ENCODE data around the gene PALLD.

The PALLD gene

GRCh38 chr4:168560184-168561180 lies 63.6 kb downstream of the PALLD start:
- DNase-seq (ENCODE audit: low spot score): no peak

GRCh38 chr4:168562041-168562571 lies 65.3 kb downstream of the PALLD start:
- peak; percentile 12 for DNase-seq (ENCODE audit: low spot score)

- DNase-seq (ENCODE audit: low spot score): no peak
Measured at GRCh38 chr4:168564023-168564422, 67.2 kb downstream of the PALLD start.

GRCh38 chr4:168565130-168565529 lies 68.3 kb downstream of the PALLD start:
- DNase-seq (ENCODE audit: low spot score): no peak

- DNase-seq (ENCODE audit: low spot score): no peak
Measured at GRCh38 chr4:168566726-168567125, 69.9 kb downstream of the PALLD start.

- no peak for DNase-seq (ENCODE audit: low spot score)
Measured at GRCh38 chr4:168569066-168569930, 72.4 kb downstream of the PALLD start.

- no peak for DNase-seq (ENCODE audit: low spot score)
Measured at GRCh38 chr4:168569931-168570276, 73.1 kb downstream of the PALLD start.

DNA sequence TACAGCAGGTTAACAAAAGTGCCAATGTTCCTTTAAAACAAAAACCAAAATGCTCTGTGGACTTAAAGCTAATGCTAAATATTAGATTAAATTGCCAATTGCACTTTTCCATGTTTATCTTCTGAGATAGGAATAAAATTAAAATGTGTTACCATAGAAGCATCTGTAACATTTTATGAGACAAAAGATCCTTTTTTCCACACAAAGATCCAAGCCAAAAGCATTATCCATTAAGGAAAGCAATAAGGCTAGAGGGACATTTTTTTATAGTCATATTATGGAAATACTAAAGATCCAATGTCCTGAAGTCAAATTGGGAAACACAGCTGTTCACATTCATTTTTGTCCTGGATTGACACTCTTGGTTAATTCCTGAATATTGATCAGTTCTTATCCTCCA lies 73.6 kb downstream of the PALLD start:
- no peak for DNase-seq (ENCODE audit: low spot score)

- DNase-seq (ENCODE audit: low spot score): no peak
Measured at GRCh38 chr4:168572002-168572401, 75.2 kb downstream of the PALLD start.

DNA sequence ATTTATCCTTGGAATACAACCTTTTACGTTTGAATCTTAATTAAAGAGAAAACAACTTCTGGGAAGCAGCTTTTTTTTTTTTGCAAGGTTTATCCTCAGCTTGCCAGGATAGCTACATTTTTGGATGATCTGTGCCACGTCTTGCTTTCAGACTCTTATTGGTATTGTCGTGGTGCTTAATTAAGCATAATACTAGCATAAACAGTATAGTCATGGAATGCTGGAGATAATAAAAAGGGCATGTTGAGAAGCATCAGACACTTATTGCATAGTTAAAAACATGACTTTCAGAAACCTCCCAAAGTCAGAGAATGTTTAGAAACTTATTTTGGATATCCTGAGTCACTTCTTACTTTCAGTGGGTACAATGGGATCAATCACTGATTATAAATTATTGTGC lies 77.0 kb downstream of the PALLD start:
- no peak for DNase-seq (ENCODE audit: low spot score)

DNA sequence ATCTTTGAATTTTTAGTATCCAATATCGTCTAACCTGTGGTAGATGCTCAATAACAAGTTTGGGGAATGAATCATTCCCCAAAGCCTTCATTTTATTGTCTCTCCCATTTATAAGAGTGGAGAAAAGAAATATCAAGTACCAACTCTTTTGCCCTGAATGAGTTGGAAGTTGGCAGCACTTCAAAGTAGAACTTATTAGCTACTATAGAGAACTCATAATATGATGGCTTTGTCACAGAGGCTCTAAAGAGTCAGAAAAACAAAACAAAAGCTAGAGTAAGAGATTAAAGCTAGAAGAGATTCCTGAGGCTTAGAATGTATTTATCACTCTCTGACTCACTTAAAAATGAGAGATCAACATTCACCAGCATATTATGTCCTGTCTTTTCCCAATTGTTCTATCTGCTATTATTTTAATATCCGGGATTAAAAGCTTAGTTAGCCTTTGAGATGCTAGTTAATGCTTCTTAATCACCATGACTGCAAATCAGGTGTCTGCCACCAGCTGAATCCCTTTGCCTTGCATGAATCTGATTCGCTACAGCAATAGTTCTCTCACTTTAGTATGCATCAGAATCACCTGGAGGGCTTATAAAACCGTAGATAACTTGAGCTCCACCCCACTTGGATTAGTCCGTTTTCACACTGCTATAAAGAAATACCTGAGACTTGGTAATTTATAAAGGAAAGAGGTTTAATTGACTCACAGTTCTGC lies 77.9 kb downstream of the PALLD start:
- DNase-seq (ENCODE audit: low spot score): no peak

DNA sequence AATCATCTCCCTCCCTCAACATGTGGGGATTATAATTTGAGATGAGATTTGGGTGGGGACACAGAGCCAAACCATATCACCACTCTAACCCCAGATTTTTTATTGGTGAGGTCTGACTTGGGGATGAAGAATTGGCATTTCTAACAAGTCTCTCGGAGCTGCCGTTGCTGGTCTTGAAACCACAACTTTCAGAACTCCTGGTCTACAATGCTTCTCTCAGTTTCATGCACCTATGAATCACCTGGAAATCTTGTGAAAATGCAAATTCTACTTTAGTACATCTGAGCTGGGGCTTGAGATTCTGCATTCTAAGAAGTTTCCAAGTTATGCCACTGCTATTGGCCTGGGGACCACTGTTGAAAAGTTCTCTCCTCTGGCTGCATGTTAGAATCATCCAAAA lies 78.6 kb downstream of the PALLD start:
- DNase-seq (ENCODE audit: low spot score): no peak

DNA sequence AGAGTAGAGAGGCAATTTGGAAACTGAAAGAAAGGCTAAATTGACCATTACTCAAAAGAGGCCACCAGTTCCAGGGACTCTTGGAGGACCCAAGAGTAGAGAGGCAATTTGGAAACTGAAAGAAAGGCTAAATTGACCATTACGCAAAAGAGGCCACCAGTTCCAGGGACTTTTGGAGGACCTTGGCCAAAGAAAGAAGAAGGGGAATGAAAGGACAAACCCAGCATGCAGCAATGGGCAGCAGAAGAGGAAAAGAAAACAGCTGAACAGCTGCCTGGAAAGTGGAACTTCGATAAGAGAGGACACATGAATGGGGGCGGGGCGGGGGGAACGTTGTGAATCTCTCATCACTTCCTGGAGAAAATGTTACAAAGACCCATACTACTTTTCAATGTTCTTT lies 80.8 kb downstream of the PALLD start:
- DNase-seq (ENCODE audit: low spot score): no peak

DNA sequence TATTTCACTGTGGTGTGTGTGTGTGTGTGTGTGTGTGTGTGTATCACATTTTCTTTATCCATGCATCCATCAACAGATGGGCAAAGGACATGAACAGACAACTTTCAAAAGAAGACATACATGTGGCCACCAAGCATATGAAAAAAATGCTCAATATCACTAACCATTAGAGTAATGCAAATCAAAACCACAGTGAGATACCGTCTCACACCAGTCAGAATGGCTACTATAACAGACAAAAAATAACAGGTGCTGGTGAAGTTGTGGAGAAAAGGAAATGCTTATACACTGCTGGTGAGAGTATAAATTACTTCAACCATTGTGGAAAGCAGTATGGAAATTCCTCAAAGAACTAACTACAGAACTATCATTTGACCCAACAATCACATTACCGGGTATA lies 83.4 kb downstream of the PALLD start:
- DNase-seq (ENCODE audit: low spot score): no peak

- DNase-seq (ENCODE audit: low spot score): peak; percentile 5
Measured at GRCh38 chr4:168584321-168584771, 87.5 kb downstream of the PALLD start.

DNA sequence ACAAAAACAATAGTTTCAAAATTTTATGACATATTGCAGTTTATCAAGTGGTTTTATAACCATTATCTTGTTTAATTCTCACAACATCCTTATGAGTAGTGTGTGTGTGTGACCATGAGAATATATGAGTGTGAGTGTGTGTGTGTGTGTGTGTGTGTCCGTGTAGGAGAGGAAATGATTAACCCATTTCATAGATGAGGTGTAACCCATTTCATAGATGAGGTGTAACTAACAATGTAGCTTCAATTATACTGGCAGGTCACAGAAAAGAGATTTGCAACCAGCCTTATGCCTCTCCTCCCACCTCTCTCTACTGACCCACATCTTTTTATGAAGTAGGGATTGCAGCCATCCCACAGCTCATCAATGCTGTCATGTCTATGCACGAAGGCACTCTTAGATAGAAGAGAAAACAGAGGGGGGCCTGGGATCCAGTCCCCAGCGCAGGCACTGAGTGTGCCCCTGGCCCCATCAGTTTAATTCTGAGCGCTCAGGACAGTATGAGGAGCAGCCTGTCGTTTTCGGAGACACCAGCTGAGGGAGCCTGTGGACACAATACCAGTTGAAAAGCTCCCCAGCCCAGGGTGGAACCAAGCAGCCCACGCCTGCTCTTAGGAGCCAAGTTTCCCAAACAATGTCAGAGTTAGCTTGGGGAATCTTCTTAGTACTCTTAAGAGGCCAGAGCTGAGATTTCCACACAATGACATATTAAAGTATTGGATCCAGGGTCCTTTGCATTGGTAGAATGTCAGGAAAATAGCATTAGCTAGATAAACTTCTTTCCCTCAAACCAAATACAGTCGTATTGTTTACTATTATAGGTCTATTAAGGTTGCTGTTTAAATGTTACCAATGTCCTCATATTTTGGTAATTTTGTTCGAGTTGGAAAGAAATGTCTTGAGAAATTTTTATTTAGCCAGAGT lies 88.6 kb downstream of the PALLD start:
- DNase-seq (ENCODE audit: low spot score): peak; percentile 12

GRCh38 chr4:168586926-168587325 lies 90.1 kb downstream of the PALLD start:
- DNase-seq (ENCODE audit: low spot score): no peak

DNA sequence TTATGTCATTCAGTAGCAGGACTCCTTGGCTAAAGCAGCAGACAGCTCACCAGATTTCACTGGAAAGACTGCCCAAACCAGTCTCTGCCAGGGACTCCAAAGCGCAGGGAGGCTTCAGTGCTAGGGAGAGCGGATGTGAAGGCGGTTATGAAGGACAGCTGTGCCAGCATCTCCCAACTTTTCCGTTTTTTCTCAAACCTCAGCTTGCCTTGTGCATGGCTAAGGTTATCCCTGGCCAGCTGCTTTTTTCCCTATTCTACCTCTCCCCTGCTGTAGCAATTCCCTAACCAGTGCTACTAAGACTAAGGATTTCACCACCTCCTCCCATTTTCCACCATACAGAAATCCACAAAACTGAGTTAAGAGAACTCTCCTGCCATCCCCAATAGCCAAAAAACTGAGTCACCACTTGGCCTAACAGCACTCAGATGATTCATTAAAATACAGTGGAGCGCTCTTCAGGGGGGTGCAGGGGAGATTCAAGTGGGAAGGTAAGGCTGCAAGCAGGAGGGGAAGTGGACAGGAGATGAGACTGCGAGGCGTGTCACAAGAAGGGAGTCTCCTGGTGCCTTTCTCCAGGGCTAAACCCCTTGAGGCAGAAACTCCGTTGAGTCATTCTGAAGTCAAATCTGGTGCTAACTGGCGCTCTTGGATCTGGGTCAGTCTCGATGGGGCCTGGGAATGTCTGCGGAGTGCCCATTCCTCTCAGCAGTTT lies 90.7 kb downstream of the PALLD start:
- peak; percentile 49 for DNase-seq (ENCODE audit: low spot score)

- peak; percentile 74 for DNase-seq (ENCODE audit: low spot score)
Measured at GRCh38 chr4:168588916-168589531, 92.2 kb downstream of the PALLD start.

DNA sequence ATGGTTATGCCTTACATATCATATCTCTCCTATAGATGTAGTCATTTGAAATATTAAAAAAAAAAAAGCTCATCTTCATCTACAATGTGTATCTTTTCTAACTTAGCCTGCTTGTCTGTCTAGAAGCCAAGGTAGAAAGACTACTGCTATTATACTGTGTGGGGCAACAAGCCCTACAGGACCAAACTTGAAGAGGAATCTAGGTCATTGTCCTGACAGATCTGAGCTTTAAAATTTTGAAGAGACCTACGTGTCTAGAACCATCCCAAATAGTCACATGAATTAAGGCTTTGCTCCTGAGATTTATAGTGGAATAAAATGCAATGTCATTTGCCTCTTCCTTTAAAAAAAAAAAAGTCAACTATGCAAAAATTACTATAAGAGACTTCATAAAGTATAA lies 95.8 kb downstream of the PALLD start:
- DNase-seq (ENCODE audit: low spot score): no peak
